ENCODE data around the gene VPS13C. TPM values are rescaled to one million over a fixed set of nuclear protein-coding genes. Genes with fewer than 3 reads are reported as not detected.

Gene VPS13C
- total and polyA plus RNA-seq, 2 experiments from 2014 or later = 8.7 to 21.7 TPM

GRCh38 chr15:61997786-61998185 is 62.5 kb downstream of the VPS13C start:
- Histone ChIP-seq H3K9ac (no peak overlapping the region), H3K9me2 (ENCODE audit: insufficient read depth) (peaks cover 3% of the 10 kb centered on the region; the same call in 1 of the 2 replicates), H3K27me3 (replicated peaks; ENCODE audit: insufficient read depth) (no peaks in the 10 kb centered on the region), H3K79me2 (ENCODE audit: insufficient read depth) (no peaks in the 10 kb centered on the region), H3F3A (ENCODE audit: insufficient read depth) (peaks cover 12% of the 10 kb centered on the region; the same call in 1 of the 2 replicates), H3K9me3 (ENCODE audit: low read depth) (no peaks in the 10 kb centered on the region), H3K36me3 (ENCODE audit: low read depth) (0 out of 2 replicates have a peak, but pooled peaks cover 4% of the 10 kb centered on the region), H2AFZ (no peak overlapping the region), H3K27ac (no peak overlapping the region), H3K4me3 (no peak overlapping the region), H4K20me1 (ENCODE audit: insufficient read depth) (no peaks in the 10 kb centered on the region), H3K4me1 (ENCODE audit: insufficient read depth) (peaks cover 8% of the 10 kb centered on the region; the same call in 1 of the 2 replicates), H3K4me2 (ENCODE audit: unreplicated experiment) (no peak overlapping the region)
- TF ChIP-seq EZH2 (IDR thresholded peaks at IDR 0.05; ENCODE audit: insufficient read depth, poor library complexity, severe bottlenecking) (no peak), EZH2phosphoT487 (IDR thresholded peaks at IDR 0.05; ENCODE audit: insufficient read depth, low read depth) (no peak)
- peak; percentile 18 for DNase-seq
- WGBS, 2 experiments (ENCODE audit: low coverage in 1 of 2, low lambda C conversion rate in 2 of 2, missing lambda C conversion rate in 2 of 2) = 50 to 59% methylated on average over 1 of the region's 1 CpG
- in situ Hi-C loops (cut with MboI) = no loop called here

GRCh38 chr15:61996056-61996635 is 64.1 kb downstream of the VPS13C start:
- Histone ChIP-seq H3F3A (ENCODE audit: insufficient read depth) (peaks cover 12% of the 10 kb centered on the region; the same call in 1 of the 2 replicates), H3K4me3 (no peak overlapping the region), H3K27me3 (replicated peaks; ENCODE audit: insufficient read depth) (no peaks in the 10 kb centered on the region), H3K4me2 (ENCODE audit: unreplicated experiment) (no peak overlapping the region), H3K9ac (no peak overlapping the region), H3K36me3 (ENCODE audit: low read depth) (0 out of 2 replicates have a peak, but pooled peaks cover 4% of the 10 kb centered on the region), H3K9me2 (ENCODE audit: insufficient read depth) (peaks cover 3% of the 10 kb centered on the region; the same call in 1 of the 2 replicates), H3K27ac (no peak overlapping the region), H3K79me2 (ENCODE audit: insufficient read depth) (no peaks in the 10 kb centered on the region), H4K20me1 (ENCODE audit: insufficient read depth) (no peaks in the 10 kb centered on the region), H3K4me1 (ENCODE audit: insufficient read depth) (peaks cover 8% of the 10 kb centered on the region; the same call in 1 of the 2 replicates), H3K9me3 (ENCODE audit: low read depth) (no peaks in the 10 kb centered on the region), H2AFZ (no peak overlapping the region)
- no peak for TF ChIP-seq EZH2 (IDR thresholded peaks at IDR 0.05; ENCODE audit: insufficient read depth, poor library complexity, severe bottlenecking)
- no peak for TF ChIP-seq EZH2phosphoT487 (IDR thresholded peaks at IDR 0.05; ENCODE audit: insufficient read depth, low read depth)
- 96% methylated on average over 4 of the region's 4 CpGs for WGBS, 2 experiments (ENCODE audit: low coverage in 1 of 2, low lambda C conversion rate in 2 of 2, missing lambda C conversion rate in 2 of 2)
- DNase-seq = no peak
- in situ Hi-C loops (cut with MboI) = no loop called here

GRCh38 chr15:61994216-61994615 is 66.0 kb downstream of the VPS13C start:
- in situ Hi-C loops (cut with MboI) = no loop called here
- no peaks in the 10 kb centered on the region for H4K20me1 ChIP-seq (ENCODE audit: insufficient read depth)
- H3K36me3 ChIP-seq (ENCODE audit: low read depth) = peaks cover 7% of the 10 kb centered on the region; the same call in 1 of the 2 replicates
- peak; percentile 92 for DNase-seq
- no peaks in the 10 kb centered on the region for H3K9me3 ChIP-seq (ENCODE audit: low read depth)
- H3K27me3 ChIP-seq (replicated peaks; ENCODE audit: insufficient read depth) = no peaks in the 10 kb centered on the region
- no peak overlapping the region for H3K4me3 ChIP-seq
- peak overlapping the region; percentile 28 for H3K27ac ChIP-seq
- H3K79me2 ChIP-seq (ENCODE audit: insufficient read depth) = no peaks in the 10 kb centered on the region
- H3K4me2 ChIP-seq (ENCODE audit: unreplicated experiment) = no peak overlapping the region
- H3K9ac ChIP-seq = no peak overlapping the region
- H3K9me2 ChIP-seq (ENCODE audit: insufficient read depth) = no peaks in the 10 kb centered on the region
- H2AFZ ChIP-seq = no peak overlapping the region
- WGBS, 2 experiments (ENCODE audit: low coverage in 1 of 2, low lambda C conversion rate in 2 of 2, missing lambda C conversion rate in 2 of 2) = 55 to 63% methylated on average over 1 of the region's 1 CpG
- H3K4me1 ChIP-seq (ENCODE audit: insufficient read depth) = peaks cover 8% of the 10 kb centered on the region; the same call in 1 of the 2 replicates
- peaks cover 12% of the 10 kb centered on the region; the same call in 1 of the 2 replicates for H3F3A ChIP-seq (ENCODE audit: insufficient read depth)
- TF ChIP-seq EZH2 (IDR thresholded peaks at IDR 0.05; ENCODE audit: insufficient read depth, poor library complexity, severe bottlenecking) (no peak), EZH2phosphoT487 (IDR thresholded peaks at IDR 0.05; ENCODE audit: insufficient read depth, low read depth) (no peak)

- Histone ChIP-seq H3K27ac (no peak overlapping the region), H3K9me2 (ENCODE audit: insufficient read depth) (no peaks in the 10 kb centered on the region), H3K79me2 (ENCODE audit: insufficient read depth) (no peaks in the 10 kb centered on the region), H2AFZ (no peak overlapping the region), H3K9ac (no peak overlapping the region), H3K36me3 (ENCODE audit: low read depth) (peaks cover 16% of the 10 kb centered on the region; the same call in 1 of the 2 replicates), H3K27me3 (replicated peaks; ENCODE audit: insufficient read depth) (no peaks in the 10 kb centered on the region), H3F3A (ENCODE audit: insufficient read depth) (peaks cover 12% of the 10 kb centered on the region; the same call in 1 of the 2 replicates), H4K20me1 (ENCODE audit: insufficient read depth) (no peaks in the 10 kb centered on the region), H3K4me3 (no peak overlapping the region), H3K4me2 (ENCODE audit: unreplicated experiment) (no peak overlapping the region), H3K9me3 (ENCODE audit: low read depth) (no peaks in the 10 kb centered on the region), H3K4me1 (ENCODE audit: insufficient read depth) (peaks cover 8% of the 10 kb centered on the region; the same call in 1 of the 2 replicates)
- no peak for DNase-seq
- in situ Hi-C loops (cut with MboI) = no loop called here
- no peak for TF ChIP-seq EZH2phosphoT487 (IDR thresholded peaks at IDR 0.05; ENCODE audit: insufficient read depth, low read depth)
- TF ChIP-seq EZH2 (IDR thresholded peaks at IDR 0.05; ENCODE audit: insufficient read depth, poor library complexity, severe bottlenecking) = no peak
Observed at GRCh38 chr15:61992518-61992917, 67.7 kb downstream of the VPS13C start.
